NCI-H2227 (cell line): ENCODE measurements around the gene ATP5ME.

ENCODE experiments used
- DNase-seq: peaks from one replicate; lab custom pipeline; 2025; ENCODE audit not compliant: unreplicated experiment; lab: John Stamatoyannopoulos, UW

Gene ATP5ME

GRCh38 chr4:622996-623913, 50.8 kb downstream of the ATP5ME start:
- no peak for DNase-seq
